Fibroblast of the aortic adventitia (primary cell): ENCODE measurements around the gene H1-8. TPM values are rescaled to one million over a fixed set of nuclear protein-coding genes. Genes with fewer than 3 reads are reported as not detected.

Experiments
- DNase-seq: peaks from one replicate; pipeline ENCODE4 v3.0.0-alpha.2; 2010; ENCODE audit warnings: low read depth
- H3K4me3 ChIP-seq: 2 replicates; pipeline ENCODE4 v1.5.1; 2011; ENCODE audit warnings: low read depth, mild to moderate bottlenecking, control low read depth, low read length, moderate library complexity
- total RNA-seq: library from RNA; depleted of rRNA; stranded (reverse); fragments of >200 nt; gene quantifications from 2 replicates; pipeline ENCODE4 v1.2.3, GENCODE V29; 2012; ENCODE audit warnings: low replicate concordance
- TF ChIP-seq, protein P1 (sequence below): IDR thresholded peaks from 2 replicates; pipeline ENCODE4 v1.5.1; 2011; ENCODE audit warnings: mild to moderate bottlenecking, low read length, control low read depth, inconsistent platforms; ENCODE audit not compliant: insufficient read depth

H1-8 gene
- total RNA-seq, 1 donor, result not detected

DNA sequence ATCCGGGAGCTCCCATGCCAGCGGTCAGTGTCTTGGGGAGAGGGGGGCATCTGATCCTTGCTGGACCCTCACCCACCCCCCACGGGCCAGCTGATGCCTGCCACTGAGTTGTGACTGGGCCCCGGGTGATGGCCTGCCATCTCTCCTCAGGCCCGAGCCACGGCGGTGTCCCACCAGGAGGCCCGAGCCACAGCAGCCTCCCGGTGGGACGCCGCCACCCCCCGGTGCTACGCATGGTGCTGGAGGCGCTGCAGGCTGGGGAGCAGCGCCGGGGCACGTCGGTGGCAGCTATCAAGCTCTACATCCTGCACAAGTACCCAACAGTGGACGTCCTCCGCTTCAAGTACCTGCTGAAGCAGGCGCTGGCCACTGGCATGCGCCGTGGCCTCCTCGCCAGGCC, 4.3 kb downstream of the H1-8 start:
- no peak for DNase-seq
- TF ChIP-seq, protein P1, sequence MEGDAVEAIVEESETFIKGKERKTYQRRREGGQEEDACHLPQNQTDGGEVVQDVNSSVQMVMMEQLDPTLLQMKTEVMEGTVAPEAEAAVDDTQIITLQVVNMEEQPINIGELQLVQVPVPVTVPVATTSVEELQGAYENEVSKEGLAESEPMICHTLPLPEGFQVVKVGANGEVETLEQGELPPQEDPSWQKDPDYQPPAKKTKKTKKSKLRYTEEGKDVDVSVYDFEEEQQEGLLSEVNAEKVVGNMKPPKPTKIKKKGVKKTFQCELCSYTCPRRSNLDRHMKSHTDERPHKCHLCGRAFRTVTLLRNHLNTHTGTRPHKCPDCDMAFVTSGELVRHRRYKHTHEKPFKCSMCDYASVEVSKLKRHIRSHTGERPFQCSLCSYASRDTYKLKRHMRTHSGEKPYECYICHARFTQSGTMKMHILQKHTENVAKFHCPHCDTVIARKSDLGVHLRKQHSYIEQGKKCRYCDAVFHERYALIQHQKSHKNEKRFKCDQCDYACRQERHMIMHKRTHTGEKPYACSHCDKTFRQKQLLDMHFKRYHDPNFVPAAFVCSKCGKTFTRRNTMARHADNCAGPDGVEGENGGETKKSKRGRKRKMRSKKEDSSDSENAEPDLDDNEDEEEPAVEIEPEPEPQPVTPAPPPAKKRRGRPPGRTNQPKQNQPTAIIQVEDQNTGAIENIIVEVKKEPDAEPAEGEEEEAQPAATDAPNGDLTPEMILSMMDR, result no peak
- no peak overlapping the region for H3K4me3 ChIP-seq

DNA sequence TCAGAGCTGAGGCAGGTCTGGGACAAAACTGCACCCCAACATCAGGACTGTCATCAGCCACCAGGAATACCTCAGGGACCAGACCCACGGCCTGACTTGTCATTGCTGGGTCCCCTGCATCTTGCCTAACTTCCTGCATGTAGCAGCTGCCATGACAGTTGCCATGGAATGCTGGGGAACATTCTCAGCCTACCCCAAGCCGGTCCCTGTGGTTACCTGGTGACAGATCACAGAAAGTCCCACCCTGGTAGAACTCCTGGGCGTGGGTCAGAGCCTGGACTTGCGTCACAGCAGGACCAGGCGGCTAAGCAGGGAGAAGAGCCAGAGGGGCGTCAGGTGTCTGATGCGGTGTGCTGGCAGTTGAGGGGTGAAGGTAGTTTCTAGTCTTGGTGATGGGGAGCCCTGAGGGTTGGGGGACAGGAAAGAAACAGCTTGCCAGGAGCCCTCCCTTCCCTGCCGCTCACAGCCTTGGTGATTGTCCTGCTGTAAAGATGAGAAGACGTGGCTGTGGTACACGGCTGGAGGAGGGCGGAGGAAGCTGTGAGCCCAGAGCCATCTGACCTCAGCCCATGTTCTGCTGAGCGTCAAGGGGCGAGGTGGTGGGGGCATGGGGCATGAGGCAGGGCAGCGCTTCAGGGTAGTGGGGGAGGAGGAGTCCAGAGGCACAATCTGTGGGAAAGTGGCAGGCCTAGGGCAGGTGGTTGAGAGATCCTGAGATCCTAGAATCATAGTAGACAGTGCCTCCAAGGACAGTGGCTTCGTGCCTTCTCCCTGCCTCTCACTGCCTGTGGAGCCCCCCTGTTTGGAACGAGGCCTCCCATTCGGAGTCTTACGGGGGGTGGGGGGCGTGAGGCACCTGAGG, 5.4 kb downstream of the H1-8 start:
- no peak for DNase-seq
- TF ChIP-seq, protein P1, result no peak

DNA sequence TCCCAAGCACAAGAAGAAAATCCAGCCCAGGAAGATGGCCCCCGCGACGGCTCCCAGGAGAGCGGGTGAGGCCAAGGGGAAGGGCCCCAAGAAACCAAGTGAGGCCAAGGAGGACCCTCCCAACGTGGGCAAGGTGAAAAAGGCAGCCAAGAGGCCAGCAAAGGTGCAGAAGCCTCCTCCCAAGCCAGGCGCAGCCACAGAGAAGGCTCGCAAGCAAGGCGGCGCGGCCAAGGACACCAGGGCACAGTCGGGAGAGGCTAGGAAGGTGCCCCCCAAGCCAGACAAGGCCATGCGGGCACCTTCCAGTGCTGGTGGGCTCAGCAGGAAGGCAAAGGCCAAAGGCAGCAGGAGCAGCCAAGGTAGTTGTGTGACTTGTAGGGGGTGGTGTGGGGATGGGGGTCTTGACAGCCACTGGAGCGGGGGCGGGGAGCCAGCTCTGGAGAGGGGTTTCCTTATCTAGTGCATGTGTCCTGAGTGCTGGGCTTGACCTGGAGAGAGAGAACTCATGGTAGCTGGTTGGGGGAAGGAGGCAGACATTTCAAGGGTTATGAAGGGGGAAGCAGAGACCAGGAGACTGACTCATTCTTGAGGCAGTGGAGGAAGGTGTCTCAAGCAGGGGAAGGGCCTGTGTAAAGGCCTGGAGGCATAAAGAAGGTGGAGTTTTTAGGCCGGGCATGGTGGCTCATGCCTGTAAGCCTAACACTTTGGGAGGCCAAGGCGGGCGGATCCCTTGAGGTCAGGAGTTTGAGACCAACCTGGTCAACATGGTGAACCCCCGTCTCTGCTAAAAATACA, 6.2 kb downstream of the H1-8 start:
- no peak overlapping the region for H3K4me3 ChIP-seq
- no peak for DNase-seq
- TF ChIP-seq, protein P1, result no peak

More for the DNA sequence above, 5.4 kb downstream of the H1-8 start:
- H3K4me3 ChIP-seq, result no peak overlapping the region

DNA sequence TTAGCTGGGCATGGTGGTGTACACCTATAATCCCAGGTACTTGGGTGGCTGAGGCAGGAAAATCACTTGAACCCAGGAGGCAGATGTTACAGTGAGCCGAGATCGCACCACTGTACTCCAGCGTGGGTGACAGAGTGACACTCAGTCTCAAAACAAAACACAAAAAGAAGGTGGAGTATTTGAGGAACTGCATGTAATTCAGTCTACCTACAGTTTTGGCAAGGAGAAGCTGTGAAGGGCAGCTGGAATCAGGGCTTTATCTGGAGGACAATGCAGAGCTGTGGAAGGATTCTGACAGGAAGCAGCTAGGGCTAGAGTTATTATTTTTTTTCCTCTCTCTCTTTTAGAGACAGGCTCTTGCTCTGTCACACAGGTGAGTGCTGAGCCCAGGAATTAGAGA, 6.8 kb downstream of the H1-8 start:
- no peak overlapping the region for H3K4me3 ChIP-seq
- DNase-seq, result no peak
- TF ChIP-seq, protein P1, result no peak

DNA sequence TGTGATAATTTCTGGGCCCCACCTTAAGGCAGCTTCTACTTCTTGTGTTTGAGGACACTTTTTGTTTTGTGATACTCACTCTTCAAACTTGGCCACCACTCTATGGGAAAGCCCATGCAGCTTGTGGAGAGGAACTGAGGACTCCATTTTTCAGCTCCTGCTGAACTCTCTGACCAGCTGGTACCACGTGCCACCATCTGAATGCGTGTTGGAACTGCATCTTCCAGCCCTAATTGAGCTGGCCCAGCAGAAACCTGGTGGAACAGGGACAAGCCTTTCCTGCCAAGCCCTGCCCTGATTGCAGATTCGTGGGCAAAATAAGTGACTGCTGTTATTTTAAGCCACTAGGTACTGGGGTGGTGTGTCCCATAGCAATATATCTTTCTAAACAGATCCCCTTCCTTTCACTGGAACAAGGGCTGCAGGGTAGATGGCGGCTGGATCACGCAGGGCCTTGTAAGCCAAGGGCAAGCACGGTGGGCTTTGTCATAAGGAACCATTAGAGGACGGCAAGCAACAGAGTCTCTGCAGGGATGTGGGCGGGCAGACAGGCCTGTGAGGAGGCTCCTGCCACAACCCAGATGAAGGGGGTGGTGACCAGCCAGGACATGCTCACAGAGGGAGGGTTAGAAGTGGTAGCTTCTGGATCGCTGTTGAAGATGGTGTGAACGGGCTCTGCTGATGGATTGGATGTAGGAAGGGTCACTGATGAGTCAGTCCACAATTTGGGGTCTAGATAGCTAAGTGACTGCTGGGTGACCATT, 9.5 kb downstream of the H1-8 start:
- no peak overlapping the region for H3K4me3 ChIP-seq
- TF ChIP-seq, protein P1, result no peak
- DNase-seq, result no peak

DNA sequence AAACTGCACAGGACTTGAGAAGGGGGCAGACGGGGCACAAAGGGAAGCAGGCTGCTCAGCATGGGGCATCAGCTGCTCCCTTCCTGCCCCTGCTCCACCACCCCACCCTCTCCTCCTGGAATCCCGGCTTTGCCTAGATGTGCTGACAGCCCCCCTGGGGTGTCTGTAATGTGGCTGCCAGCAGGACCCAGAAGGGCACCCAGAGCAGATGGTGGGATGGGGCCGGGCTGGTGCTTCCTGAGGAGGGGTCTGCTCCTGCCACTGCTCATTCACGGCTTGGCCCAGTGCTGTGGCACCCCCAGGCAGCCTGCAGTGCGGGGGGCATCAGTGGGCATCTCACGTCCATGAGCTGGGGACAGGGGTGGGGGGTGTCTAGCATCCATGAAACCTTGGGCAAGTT, 10.2 kb downstream of the H1-8 start:
- TF ChIP-seq, protein P1, result no peak
- H3K4me3 ChIP-seq, result no peak overlapping the region
- DNase-seq, result no peak
